Femur (tissue), 1 donor: Measurements from ENCODE around the gene THAP7.

Source experiments
- DNase-seq: peaks from one replicate; pipeline ENCODE4 v3.0.0-alpha.2; 2017

THAP7 gene

DNA sequence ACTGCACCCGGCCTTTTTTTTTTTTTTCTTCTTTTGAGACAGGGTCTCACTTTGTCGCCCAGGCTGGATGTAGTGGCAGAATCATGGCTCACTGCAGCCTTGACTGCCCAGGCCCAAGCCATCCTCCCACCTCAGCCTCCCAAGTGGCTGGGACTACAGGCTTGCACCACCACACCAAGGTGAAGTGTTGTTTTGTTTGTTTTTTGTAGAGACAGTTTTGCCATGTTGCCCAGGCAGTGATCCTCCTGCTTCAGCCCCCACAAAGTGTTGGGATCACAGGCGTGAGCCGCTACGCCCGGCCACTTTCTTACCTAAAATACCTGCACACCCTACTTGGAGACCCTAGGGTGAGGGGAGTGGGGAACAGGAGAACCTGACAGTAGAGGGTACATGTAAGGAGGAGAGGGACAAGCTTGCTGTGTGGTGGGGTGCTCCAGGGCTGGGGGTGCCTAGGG is 39.4 kb downstream of the THAP7 start:
- no peak for DNase-seq

DNA sequence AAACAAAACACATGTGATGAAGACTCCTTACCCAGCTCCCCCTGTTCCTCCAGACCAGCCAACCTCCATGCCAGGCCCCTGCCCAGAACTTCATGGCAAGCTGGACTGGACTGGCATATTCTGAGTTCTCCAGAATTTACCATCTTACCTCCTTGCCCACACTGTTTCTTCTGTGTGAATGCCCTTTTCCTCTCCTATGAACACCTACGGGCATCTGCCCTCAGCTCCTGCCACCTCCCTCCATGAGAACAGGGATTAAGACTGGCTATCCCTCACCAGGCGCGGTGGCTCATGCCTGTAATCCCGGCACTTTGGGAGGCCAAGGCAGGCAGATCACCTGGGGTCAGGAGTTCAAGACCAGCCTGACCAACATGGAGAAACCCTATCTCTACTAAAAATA is 41.3 kb downstream of the THAP7 start:
- no peak for DNase-seq

- DNase-seq = no peak
These were observed 42.1 kb downstream of the THAP7 start for GRCh38 chr22:20959578-20960461.

- DNase-seq = no peak
These were observed 44.1 kb downstream of the THAP7 start for GRCh38 chr22:20957683-20958431.

- DNase-seq = no peak
These were observed 44.7 kb downstream of the THAP7 start for GRCh38 chr22:20957102-20957682.

DNA sequence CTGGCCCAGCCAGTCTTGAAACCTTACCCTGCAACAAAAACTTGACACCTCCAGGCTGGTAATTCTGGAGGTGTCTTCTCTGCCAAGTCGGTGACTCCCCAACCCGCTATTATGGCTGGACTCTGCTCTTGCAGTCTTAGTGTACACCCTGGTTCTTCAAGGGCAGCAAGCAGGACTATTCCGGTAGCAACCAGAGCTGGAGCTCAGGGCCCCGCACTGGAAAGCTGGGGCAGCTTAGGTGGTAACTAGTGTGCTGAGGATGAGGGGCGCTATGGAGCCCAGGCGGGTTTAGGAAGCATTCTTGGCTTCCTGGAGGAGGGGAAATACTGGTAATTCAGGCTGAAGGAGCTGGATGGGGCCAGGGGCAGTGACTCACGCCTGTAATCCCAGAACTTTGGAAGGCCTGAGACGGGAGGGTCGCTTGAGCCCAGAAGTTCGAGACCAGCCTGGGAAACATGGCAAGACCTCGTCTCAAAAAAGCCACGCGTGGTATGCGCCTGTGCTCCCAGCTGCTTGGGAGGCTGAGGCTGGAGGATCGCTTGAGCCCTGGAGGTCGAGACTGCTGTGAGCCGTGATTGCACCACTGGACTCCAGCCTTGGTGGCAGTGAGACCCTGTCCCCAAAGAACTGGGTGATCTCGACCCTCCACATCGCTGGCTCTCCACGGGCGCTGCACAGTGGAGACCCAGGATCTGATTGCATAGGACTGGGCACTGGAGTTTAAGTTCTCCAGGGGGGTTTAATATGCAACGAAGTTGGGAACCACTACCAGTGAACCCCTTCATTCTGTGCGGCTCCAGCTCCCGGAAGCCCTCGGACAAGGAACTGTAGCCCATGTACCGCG is 45.4 kb downstream of the THAP7 start:
- DNase-seq = no peak

DNA sequence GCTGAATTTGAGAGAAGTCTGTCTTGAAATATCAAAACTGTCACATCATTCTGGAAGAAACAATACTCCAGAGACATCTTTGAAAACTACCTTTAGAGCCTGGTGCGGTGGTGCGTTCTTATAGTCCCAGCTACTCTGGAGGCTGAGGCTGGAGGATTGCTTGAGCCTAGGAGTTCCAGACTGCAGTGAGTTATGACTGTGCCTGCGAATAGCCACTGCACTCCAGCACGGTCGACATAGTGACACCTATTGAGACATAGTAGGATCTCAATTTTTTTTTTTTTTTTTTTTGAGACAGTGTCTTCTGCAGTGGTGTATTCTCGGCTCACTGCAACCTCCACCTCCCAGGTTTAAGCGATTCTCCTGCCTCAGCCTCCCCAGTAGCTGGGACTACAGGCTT is 46.4 kb downstream of the THAP7 start:
- DNase-seq = no peak

- DNase-seq = no peak
These were observed 48.0 kb downstream of the THAP7 start for GRCh38 chr22:20953668-20954500.

DNA sequence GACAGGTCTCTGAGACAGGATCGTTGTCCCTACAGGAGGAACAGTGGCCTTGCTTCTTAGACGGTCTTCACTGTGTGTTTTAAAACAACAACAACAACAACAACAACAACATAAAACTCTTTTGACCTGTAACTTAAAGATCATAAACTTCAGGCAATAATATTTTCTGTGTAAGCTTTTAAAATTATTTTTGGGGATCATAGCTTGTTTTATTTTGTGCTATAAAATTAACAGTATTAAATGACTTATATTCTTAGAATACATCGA is 48.6 kb downstream of the THAP7 start:
- no peak for DNase-seq

- DNase-seq = no peak
These were observed 49.2 kb downstream of the THAP7 start for GRCh38 chr22:20952544-20953341.

GRCh38 chr22:20951932-20952380 is 50.0 kb downstream of the THAP7 start:
- DNase-seq = no peak

- DNase-seq = no peak
These were observed 50.6 kb downstream of the THAP7 start for GRCh38 chr22:20951151-20951931.

GRCh38 chr22:20949698-20950183 is 52.2 kb downstream of the THAP7 start:
- DNase-seq = no peak
